HG03558 (cell line): ENCODE measurements around the gene PLAAT2.

ENCODE experiments used
- ATAC-seq: cut with Tn5 transposase; IDR thresholded peaks from one replicate; pipeline ENCODE4 v1.9.1; 2021; ENCODE audit warnings: moderate number of reproducible peaks; ENCODE audit not compliant: unreplicated experiment; ENCODE audit errors: extremely low read depth

Gene PLAAT2

GRCh38 chr11:63527667-63528066 is 35.5 kb downstream of the PLAAT2 start:
- ATAC-seq = no peak

GRCh38 chr11:63523151-63523550 is 40.0 kb downstream of the PLAAT2 start:
- no peak for ATAC-seq

GRCh38 chr11:63521896-63522295 is 41.3 kb downstream of the PLAAT2 start:
- no peak for ATAC-seq

GRCh38 chr11:63520606-63521170 is 42.5 kb downstream of the PLAAT2 start:
- ATAC-seq = no peak

- ATAC-seq = no peak
These were observed 44.6 kb downstream of the PLAAT2 start for GRCh38 chr11:63518548-63518947.

- ATAC-seq = no peak
These were observed 46.0 kb downstream of the PLAAT2 start for GRCh38 chr11:63517156-63517555.

GRCh38 chr11:63516109-63516508 is 47.1 kb downstream of the PLAAT2 start:
- no peak for ATAC-seq

- ATAC-seq = no peak
These were observed 50.4 kb downstream of the PLAAT2 start for GRCh38 chr11:63512816-63513215.

- no peak for ATAC-seq
These were observed 52.0 kb downstream of the PLAAT2 start for GRCh38 chr11:63511048-63511748.

GRCh38 chr11:63510360-63511047 is 52.7 kb downstream of the PLAAT2 start:
- no peak for ATAC-seq

- ATAC-seq = no peak
These were observed 54.4 kb downstream of the PLAAT2 start for GRCh38 chr11:63508745-63509144.

GRCh38 chr11:63508009-63508408 is 55.2 kb downstream of the PLAAT2 start:
- ATAC-seq = no peak

- no peak for ATAC-seq
These were observed 55.7 kb downstream of the PLAAT2 start for GRCh38 chr11:63507511-63507910.

- no peak for ATAC-seq
These were observed 56.3 kb downstream of the PLAAT2 start for GRCh38 chr11:63506876-63507275.

GRCh38 chr11:63505857-63506528 is 57.2 kb downstream of the PLAAT2 start, which contains the start of gene LGALS12:
TSS of gene LGALS12 (plus strand) at chr11:63506084. CDS start at chr11:63506459, 375 bp downstream.
- no peak for ATAC-seq

GRCh38 chr11:63504933-63505586 is 58.1 kb downstream of the PLAAT2 start:
- no peak for ATAC-seq

- no peak for ATAC-seq
These were observed 59.1 kb downstream of the PLAAT2 start for GRCh38 chr11:63504054-63504453.

- no peak for ATAC-seq
These were observed 59.7 kb downstream of the PLAAT2 start for GRCh38 chr11:63503492-63503891.
